ENCODE results near the gene ARHGAP29. TPM values are rescaled to one million over a fixed set of nuclear protein-coding genes. Genes with fewer than 3 reads are reported as not detected.

Gene ARHGAP29
- total and polyA plus RNA-seq, 2 of the 4 experiments (the other 2 are of a cell fraction): 19.1 to 30.3 TPM

- ATAC-seq (ENCODE audit: low read depth) (no peak), DNase-seq (no peak)
- Histone ChIP-seq H2BK20ac (ENCODE audit: low read depth, low read length) (no peak overlapping the region), H4K8ac (ENCODE audit: low read depth in 2 of 2, low read length in 2 of 2) (no peak overlapping the region), H4K91ac (ENCODE audit: insufficient read depth, low read depth, low read length) (no peak overlapping the region), H3K27me3 (ENCODE audit: control insufficient read depth, insufficient read depth, low read length) (no peaks in the 10 kb centered on the region), H2BK15ac (ENCODE audit: low read depth, low read length) (no peak overlapping the region), H3K56ac (ENCODE audit: extremely low read depth, insufficient read depth, low read length) (no peak overlapping the region), H2AFZ (replicated peaks; ENCODE audit: low read length, poor library complexity) (no peak overlapping the region), H2BK120ac (ENCODE audit: low read depth, low read length) (no peak overlapping the region), H3K36me3 (ENCODE audit: control insufficient read depth, insufficient read depth, low read length) (no peaks in the 10 kb centered on the region), H3K23ac (ENCODE audit: low read depth, low read length) (no peak overlapping the region), H3K4me1 (ENCODE audit: control insufficient read depth, insufficient read depth, low read length) (peaks cover 10% of the 10 kb centered on the region), H3K4me3 (ENCODE audit: insufficient read depth, low read depth, low read length) (no peak overlapping the region), H3K14ac (replicated peaks; ENCODE audit: low read depth, low read length) (no peak overlapping the region), H3K9ac (ENCODE audit: low read depth, low read length) (no peak overlapping the region), H2BK5ac (ENCODE audit: low read depth, low read length, poor library complexity, severe bottlenecking) (no peak overlapping the region), H2AK9ac (replicated peaks; ENCODE audit: low read depth, low read length, poor library complexity) (no peak overlapping the region), H3K9me1 (ENCODE audit: insufficient read depth, low read length) (peaks cover 3% of the 10 kb centered on the region; the same call in 1 of the 2 replicates), H3K27ac (ENCODE audit: insufficient read depth, low read length) (no peak overlapping the region), H3K79me1 (ENCODE audit: low read depth in 1 of 2, low read length in 2 of 2) (no peaks in the 10 kb centered on the region), H2AK5ac (ENCODE audit: low read depth, low read length) (no peak overlapping the region), H4K5ac (ENCODE audit: low read depth, low read length) (no peak overlapping the region), H3K18ac (ENCODE audit: low read depth, low read length) (no peak overlapping the region), H4K20me1 (ENCODE audit: insufficient read depth, low read length) (no peaks in the 10 kb centered on the region), H3K4ac (ENCODE audit: low read depth, low read length) (no peak overlapping the region), H3K9me3 (ENCODE audit: control insufficient read depth, insufficient read depth, low read length) (no peaks in the 10 kb centered on the region; the same call in 1 of the 2 replicates), H3K4me2 (ENCODE audit: low read depth, low read length) (no peak overlapping the region)
- dilution Hi-C loops (cut with HindIII; ENCODE audit: low sequenced_read_pairs, unreplicated experiment) (no loop called here), in situ Hi-C loops (cut with MboI; ENCODE audit: low sequenced_read_pairs) (no loop called here), intact Hi-C loops (cut with micrococcal nuclease) (no loop called here)
- no TSS peak for BruUV-seq (replicated peaks)
- CTCF ChIA-PET: no interaction called here
- TF ChIP-seq CHD1 (IDR thresholded peaks at IDR 0.05; ENCODE audit: low read depth, low read length) (no peak), RCOR1 (IDR thresholded peaks at IDR 0.05; ENCODE audit: insufficient replicate concordance, low read length) (no peak), RFX5 (IDR thresholded peaks at IDR 0.05; ENCODE audit: low read depth, low read length) (no peak), FOS (IDR thresholded peaks at IDR 0.05; ENCODE audit: low read depth, low read length) (no peak), CTCF (conservative IDR thresholded peaks at IDR 0.05; ENCODE audit: low read depth, low read length) (no peak), BHLHE40 (IDR thresholded peaks at IDR 0.05; ENCODE audit: low read depth, low read length) (no peak), NFE2L2 (IDR thresholded peaks at IDR 0.05; ENCODE audit: low read depth, low read length) (no peak), USF2 (IDR thresholded peaks at IDR 0.05; ENCODE audit: low read depth, low read length) (no peak), MAFK (IDR thresholded peaks at IDR 0.05; ENCODE audit: low read depth, low read length) (no peak), MXI1 (IDR thresholded peaks at IDR 0.05; ENCODE audit: borderline replicate concordance, low read depth, low read length) (no peak), MAZ (IDR thresholded peaks at IDR 0.05; ENCODE audit: borderline replicate concordance, low read depth, low read length) (no peak), POLR2A (IDR thresholded peaks at IDR 0.05; ENCODE audit: low read depth, low read length) (no peak), ELK1 (IDR thresholded peaks at IDR 0.05; ENCODE audit: borderline replicate concordance, low read depth, low read length) (no peak), CEBPB (IDR thresholded peaks at IDR 0.05; ENCODE audit: low read depth, low read length) (no peak), SMC3 (IDR thresholded peaks at IDR 0.05; ENCODE audit: low read depth, low read length) (no peak), RAD21 (IDR thresholded peaks at IDR 0.05; ENCODE audit: low read length) (no peak)
- POLR2A ChIA-PET (ENCODE audit: unreplicated experiment): no interaction called here
- WGBS, 2 experiments (ENCODE audit: extremely low coverage in 2 of 2, insufficient read length in 1 of 2): no CpG with 5 or more reads among the region's 3 CpGs
Observed at GRCh38 chr1:94126651-94127050, 110.7 kb downstream of the ARHGAP29 start.

Measured in IMR-90 (cell line).